HG03025 (cell line): ENCODE results near the gene SIT1.

Experiments used
- ATAC-seq: cut with Tn5 transposase; IDR thresholded peaks from one replicate; pipeline ENCODE4 v1.9.1; 2021; ENCODE audit warnings: mild to moderate bottlenecking, moderate library complexity; ENCODE audit not compliant: unreplicated experiment, low FRiP score

The SIT1 gene

DNA sequence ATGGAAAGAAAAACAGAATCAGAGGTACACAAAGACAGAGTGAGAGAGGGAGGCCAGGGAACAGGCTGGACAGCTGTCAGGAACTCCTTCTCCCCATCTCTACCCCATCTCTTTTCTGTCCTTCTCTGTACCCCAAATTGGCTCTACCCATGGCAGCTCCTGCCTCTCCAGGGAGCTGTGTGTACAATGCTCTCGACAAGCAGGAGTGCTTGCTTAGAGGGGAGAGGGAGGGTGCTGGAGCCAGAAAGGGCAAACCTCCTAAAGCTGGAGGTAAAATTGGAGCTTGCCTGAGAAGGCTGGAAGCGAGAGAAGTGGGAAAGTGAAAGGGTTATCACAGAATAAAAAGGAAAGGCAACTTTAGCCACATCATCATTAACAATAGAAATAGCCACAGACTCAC is 32.6 kb upstream of the SIT1 start:
- ATAC-seq, result no peak

GRCh38 chr9:35682520-35683315 is 32.0 kb upstream of the SIT1 start:
- ATAC-seq, result no peak

DNA sequence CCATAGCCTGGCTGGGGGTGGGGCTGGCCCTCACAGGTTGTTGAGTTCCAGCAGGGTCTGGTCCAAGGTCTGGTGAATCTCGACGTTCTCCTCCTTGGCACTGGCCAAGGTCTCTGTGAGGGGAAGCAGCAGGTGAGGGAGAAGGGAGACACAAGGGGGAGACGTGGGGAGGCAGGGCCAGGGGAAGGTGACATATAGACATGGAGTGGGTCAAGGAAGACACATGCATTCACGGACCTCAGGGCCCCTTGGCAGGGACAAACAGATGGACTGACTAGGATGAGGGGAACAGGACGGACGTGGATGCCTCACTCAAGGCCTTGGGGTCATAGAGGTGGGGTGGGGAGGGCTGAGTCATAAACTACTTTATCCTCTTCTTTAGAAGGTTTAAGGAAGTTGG is 31.3 kb upstream of the SIT1 start:
- ATAC-seq, result no peak

DNA sequence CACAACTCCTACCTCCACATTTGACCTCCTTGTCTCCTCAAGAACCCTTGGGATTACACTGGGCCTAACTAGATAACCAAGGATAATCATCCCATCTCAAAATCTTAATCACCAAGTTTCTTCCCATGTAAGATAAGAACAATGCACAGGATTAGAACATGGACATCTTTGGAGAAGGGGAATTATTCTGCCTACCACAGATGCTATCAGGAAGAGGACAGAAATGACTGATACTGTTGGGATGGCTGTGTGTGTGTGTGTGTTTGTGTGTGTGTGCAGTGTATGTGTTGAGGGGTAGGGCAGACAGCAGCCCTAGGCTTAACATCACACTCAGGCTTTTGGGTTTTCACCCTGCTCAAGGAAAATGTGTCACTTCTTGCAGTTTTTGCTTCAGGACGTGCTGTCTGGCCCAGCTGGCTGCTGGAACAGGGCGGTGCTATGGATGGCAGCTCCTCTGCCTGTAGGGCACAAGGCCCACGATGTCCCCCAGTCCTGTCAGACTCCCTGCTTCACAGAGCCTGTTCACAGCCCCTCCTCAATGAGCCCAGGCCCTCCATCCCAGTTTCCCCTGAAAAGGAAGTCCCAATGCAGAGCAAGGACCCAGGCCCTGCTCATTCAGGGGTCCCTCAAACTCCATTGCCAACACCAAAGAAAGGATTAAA is 30.7 kb upstream of the SIT1 start:
- no peak for ATAC-seq

GRCh38 chr9:35680331-35681105 is 29.8 kb upstream of the SIT1 start:
- ATAC-seq, result no peak

DNA sequence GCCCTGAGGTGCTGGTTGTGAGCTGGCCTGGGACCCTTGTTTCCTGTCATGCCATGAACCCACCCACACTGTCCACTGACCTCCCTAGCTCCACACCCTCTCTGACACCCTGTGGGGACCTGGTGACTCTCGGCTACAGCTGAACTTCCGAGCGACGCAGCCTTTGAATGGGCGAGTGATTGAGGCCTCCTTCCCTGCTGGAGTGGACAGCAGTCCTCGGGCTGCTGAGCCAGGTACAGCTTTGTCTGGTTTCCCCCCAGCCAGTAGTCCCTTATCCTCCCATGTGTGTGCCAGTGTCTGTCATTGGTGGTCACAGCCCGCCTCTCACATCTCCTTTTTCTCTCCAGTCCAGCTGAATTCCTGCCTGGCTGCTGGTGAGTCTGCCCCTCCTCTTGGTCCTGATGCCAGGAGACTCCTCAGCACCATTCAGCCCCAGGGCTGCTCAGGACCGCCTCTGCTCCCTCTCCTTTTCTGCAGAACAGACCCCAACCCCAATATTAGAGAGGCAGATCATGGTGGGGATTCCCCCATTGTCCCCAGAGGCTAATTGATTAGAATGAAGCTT is 29.1 kb upstream of the SIT1 start:
- no peak for ATAC-seq

- no peak for ATAC-seq
Observed at GRCh38 chr9:35679091-35679490, 28.4 kb upstream of the SIT1 start.

DNA sequence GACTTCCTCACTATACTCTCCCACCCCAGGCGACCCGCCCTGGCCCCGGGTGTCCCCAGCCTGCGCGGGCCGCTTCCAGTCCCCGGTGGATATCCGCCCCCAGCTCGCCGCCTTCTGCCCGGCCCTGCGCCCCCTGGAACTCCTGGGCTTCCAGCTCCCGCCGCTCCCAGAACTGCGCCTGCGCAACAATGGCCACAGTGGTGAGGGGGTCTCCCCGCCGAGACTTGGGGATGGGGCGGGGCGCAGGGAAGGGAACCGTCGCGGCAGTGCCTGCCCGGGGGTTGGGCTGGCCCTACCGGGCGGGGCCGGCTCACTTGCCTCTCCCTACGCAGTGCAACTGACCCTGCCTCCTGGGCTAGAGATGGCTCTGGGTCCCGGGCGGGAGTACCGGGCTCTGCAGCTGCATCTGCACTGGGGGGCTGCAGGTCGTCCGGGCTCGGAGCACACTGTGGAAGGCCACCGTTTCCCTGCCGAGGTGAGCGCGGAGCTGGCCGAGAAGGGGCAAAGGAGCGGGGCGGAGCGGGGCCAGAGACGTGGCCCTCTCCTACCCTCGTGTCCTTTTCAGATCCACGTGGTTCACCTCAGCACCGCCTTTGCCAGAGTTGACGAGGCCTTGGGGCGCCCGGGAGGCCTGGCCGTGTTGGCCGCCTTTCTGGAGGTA is 25.1 kb upstream of the SIT1 start:
- ATAC-seq, result no peak

GRCh38 chr9:35675204-35675603 is 24.5 kb upstream of the SIT1 start:
- no peak for ATAC-seq

DNA sequence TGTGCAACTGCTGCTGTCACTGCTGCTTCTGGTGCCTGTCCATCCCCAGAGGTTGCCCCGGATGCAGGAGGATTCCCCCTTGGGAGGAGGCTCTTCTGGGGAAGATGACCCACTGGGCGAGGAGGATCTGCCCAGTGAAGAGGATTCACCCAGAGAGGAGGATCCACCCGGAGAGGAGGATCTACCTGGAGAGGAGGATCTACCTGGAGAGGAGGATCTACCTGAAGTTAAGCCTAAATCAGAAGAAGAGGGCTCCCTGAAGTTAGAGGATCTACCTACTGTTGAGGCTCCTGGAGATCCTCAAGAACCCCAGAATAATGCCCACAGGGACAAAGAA is 23.3 kb upstream of the SIT1 start:
- no peak for ATAC-seq

- no peak for ATAC-seq
Observed at GRCh38 chr9:35673132-35674024, 22.6 kb upstream of the SIT1 start, which contains the start of gene CA9. CA9 (plus strand) TSS chr9:35673928; CDS start chr9:35673960, 32 bp downstream.

GRCh38 chr9:35669331-35670145 is 18.8 kb upstream of the SIT1 start:
- ATAC-seq, result no peak

DNA sequence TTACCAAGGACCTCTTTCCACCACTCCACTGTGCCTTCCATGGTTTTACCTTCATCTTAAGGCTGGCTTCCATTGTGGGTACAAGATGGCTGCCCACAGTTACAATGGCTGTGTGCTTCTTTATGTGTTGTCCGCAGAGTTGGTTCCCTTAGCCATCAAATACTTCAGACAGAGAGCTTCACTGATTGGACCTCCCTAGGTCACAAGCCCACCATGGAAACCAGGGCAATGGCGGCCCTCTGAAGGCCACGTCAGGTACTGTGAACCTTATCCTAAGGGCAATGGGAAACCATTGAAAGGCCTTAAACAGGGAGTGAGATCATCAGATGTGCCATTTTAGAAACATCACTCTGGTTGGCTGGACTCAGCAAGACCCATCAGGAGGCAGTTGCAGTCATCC is 17.2 kb upstream of the SIT1 start:
- ATAC-seq, result no peak

GRCh38 chr9:35666549-35666948 is 15.8 kb upstream of the SIT1 start:
- no peak for ATAC-seq

DNA sequence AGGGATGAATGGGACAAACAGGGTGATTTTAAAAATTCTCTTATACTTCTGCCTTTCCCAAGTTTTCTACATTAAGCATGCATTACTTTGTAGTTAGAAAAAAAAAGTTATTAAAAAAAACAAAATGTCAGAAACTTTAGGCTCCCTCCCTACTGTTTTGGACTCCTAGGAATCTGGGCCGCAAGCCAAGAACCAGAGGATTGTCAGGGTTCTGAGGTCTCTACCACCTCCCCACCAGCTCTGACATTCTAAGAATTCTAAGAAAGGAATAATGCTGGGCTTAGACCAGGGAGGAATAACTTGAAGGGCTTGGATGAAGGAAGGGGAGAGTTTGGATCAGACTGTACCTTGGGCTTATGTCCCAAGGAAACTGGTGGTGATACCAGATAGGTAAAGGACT is 15.3 kb upstream of the SIT1 start:
- ATAC-seq, result no peak

GRCh38 chr9:35665471-35665818 is 14.7 kb upstream of the SIT1 start:
- ATAC-seq, result no peak

GRCh38 chr9:35664531-35665470 is 14.1 kb upstream of the SIT1 start, which contains the start of gene ARHGEF39:
ARHGEF39 (minus strand) TSS chr9:35665195; CDS start chr9:35665169, 26 bp downstream.
- ATAC-seq, result peak; percentile 63

DNA sequence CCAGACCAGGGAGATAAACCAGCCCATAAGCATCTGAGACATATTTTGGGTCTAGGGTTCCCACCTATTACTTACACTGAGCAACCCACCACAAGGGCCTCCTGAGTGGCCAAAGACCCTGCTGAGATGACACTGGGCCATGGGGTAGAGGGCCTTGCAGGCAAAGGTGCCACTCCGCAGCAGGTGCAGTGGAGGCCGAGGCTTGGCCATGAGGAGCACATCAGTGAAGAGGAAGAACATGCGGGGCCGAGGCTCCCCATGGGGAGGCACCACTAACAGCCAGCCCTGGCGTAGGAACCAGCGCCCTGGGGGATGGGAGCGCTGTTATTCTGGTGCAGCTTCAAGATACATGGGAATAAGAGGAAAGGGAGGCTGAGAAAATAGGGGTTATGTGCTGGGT is 11.7 kb upstream of the SIT1 start:
- ATAC-seq, result no peak
